NCI-H1092 (cell line): Measurements from ENCODE around the gene WLS.
"Not testable (repeated sequence)": the region's sequence is repeated elsewhere in the genome, so short reads cannot be mapped to it uniquely, and the experiment has no call there.

ENCODE experiments used
- DNase-seq: peaks from one replicate; lab custom pipeline; 2025; lab: John Stamatoyannopoulos, UW

The WLS gene

DNA sequence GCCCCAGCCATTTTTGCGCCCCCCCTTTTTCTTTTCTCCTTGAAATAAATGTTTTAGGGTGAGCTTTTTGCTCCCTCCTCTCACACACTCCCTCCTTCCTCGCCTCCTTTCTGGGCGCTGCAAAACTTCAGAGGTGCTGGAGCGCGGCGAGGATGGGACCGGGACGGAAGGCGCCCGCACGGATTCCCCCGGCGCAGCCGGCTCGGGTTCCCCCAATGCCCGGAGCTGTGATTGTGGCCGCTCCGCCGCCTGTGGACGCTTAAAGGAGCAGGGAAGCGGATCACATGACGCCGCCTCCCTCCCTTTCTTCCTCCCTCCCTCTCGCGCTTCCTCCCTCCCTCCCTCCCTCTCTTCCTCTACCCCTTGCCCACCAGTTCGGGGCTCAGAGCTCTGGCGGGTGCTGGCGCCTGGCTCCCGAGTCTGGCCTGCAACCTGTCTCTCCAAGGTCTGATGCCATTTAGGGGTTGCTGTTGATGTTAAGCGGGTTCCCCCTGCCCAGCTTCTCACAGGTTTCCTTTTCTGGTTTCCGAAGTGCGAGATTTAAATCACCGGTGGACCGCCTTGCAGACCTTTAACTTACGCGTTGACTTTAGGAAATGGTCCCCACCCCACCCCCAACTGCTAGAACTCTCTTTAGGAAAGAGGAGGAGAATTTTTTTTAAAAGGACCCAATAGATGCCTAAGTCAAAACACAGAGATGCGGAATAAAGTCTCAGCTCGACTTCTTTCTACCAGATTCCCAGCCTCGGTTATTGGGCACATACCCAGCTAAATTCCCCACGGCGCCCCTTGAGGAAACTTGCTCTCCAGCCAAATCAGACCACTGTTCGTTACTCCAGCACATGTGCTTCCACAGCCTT lies at the start of gene WLS:
Gene WLS (minus strand): TSS at position 235 of the 860 bp plus-strand sequence. CDS start 224 bp downstream, at position 11.
- peak; percentile 71 for DNase-seq

- no peak for DNase-seq
Measured at GRCh38 chr1:68280286-68280685, 48.0 kb upstream of the WLS start.

DNA sequence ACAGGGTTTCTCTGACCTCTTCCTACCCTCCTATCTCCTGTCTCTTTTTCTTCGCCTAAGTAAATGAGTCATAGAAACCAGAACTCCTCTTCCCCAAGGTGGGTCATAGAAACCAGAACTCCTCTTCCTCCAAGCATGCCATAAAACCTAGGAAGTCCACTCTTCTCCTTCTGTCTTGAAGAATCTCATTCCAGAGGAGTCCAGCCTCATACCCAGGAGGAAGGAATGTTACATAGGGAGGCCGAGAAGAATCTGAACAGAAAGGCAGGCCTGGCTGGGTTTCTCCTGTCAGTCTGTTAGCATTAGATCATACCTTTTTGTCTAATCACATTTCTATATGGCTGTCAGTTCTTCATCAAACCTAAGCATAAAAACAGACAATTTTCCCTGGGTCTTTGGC lies 47.5 kb upstream of the WLS start:
- DNase-seq, result no peak

DNA sequence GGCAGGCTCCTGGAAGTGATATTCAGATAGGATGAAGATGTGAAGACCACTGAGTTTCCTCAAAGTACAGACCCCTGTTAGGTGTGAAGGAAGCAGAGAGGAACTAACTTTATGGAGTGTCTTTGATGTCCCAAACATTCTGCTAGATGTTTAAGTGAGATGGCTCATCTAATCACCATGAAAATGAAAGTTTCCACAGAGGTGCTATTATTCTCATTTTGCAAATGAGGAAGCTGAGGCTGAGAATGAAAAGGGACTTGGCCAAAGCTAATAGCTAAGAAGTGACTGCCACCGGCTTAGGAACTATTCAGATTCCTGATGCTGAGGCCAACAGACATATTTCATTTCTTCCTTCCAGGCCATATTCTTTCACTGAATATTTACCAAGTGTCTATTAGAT lies 45.9 kb upstream of the WLS start:
- no peak for DNase-seq

- DNase-seq, result no peak
Measured at GRCh38 chr1:68276448-68276847, 44.1 kb upstream of the WLS start.

- DNase-seq, result no peak
Measured at GRCh38 chr1:68273530-68273929, 41.2 kb upstream of the WLS start.

- no peak for DNase-seq
Measured at GRCh38 chr1:68271596-68271995, 39.3 kb upstream of the WLS start.

- no peak for DNase-seq
Measured at GRCh38 chr1:68270951-68271350, 38.6 kb upstream of the WLS start.

GRCh38 chr1:68269637-68270430 lies 37.5 kb upstream of the WLS start:
- DNase-seq, result no peak

- DNase-seq, result no peak
Measured at GRCh38 chr1:68268896-68269483, 36.7 kb upstream of the WLS start.

DNA sequence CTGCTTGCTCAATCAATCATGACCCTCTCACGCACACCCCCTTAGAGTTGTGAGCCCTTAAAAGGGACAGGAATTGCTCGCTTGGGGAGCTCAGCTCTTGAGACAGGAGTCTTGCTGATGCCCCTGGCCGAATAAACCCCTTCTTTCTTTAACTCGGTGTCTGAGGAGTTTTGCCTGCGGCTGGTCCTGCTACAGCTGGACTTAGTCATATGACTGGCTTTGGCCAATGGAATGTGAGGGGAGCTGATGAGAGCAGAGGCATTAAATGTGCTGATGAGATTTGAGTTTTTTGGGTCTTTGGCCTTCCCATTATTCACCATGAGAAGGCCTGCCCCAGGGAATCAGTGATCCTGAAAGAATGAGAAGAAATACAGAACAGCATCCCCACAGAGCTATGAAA lies 24.5 kb upstream of the WLS start:
- not testable (repeated sequence) for DNase-seq

- DNase-seq, result no peak
Measured at GRCh38 chr1:68255301-68255700, 23.0 kb upstream of the WLS start.

GRCh38 chr1:68254667-68255226 lies 22.4 kb upstream of the WLS start:
- no peak for DNase-seq

DNA sequence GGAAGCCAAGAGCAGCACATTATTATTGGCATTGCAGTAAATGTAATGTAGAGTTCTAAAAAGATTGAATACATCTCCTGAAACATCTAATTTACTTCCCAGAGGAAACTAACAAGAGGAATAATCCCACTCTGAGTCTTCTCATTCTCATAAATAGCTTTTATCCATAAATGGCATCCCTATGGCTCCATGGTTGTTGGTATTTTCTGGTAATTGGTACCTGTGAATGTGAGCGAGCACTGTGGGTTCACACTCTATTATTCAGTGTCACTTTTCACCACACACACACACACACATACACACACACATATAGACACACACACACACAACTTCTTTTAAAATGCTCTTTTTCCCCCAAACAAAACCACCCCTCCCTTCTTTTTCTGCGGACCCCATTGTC lies 4.7 kb upstream of the WLS start:
- DNase-seq, result no peak

DNA sequence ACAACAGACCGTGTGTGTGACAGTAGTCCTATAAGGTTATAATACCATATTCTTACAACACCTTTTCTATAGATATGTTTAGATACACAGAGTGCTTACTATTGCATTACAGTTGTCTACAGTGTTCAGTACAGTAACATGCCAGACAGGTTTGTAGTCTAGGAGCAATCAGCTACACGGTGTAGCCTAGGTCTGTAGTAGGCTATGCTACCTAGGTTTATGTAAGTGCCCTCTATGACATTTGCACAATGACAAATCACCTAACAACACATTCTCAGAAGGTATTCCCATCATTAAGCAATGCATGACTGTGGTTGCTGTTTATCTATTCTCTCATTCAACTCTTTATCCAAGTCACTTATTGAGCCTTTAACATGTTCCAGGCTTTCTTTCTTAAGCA lies 1.8 kb upstream of the WLS start:
- no peak for DNase-seq

DNA sequence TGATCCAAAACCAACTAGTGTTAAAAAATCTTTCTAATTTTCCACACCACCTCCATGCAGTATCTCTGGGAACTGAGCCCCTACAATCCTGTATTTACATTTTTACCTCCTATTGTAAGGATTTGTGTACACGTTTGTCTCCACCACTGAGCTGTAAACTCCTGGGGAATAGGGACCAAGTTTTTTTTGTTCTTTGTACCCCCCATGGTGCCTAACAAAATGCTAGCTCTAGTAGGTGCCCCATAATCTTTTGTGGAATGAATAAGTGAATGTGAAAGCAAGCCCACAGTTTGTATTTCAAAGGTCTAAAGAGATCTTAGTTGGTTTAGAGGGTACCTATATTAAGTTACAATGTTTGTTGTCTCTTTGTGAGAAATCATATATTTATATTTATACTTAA lies 879 bp upstream of the WLS start:
- DNase-seq, result no peak

DNA sequence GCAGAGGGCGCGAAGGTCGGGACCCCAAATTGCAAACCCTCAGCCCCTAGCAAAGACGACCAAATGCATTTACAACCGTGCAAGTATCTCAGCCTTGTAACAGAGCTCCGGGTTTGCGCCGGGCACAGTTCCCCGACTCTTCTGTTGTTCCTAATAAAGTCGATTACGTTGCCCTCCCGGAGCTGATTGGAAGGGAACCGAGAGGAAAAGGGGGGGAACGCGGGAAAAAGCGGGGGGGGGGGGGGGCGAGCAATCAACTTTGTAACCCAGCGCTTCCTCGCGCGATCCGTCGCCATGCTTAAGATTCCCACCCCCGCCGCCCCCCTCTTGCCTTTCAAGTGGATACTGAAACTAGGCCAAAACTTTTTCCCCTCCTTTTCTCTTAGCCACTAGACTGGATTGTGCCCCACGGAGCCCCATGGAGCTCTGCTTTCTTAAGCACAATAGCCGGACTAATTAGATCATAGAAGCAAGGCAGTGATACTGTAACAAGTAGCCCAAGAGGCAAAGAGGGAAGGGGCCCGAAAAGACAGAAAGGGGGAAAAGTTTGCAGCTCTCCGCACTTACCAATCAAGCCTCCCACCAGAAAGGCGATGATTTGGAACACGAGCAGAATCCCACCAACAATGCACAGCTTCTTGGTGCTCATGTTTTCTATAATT lies 565 bp downstream of the WLS start:
- no peak for DNase-seq

- DNase-seq, result no peak
Measured at GRCh38 chr1:68230901-68231626, 1.3 kb downstream of the WLS start.

- no peak for DNase-seq
Measured at GRCh38 chr1:68230484-68230802, 1.9 kb downstream of the WLS start.

GRCh38 chr1:68229650-68230483 lies 2.5 kb downstream of the WLS start:
- DNase-seq, result no peak

GRCh38 chr1:68228851-68229250 lies 3.5 kb downstream of the WLS start:
- DNase-seq, result no peak
